IMR-90 (cell line): ENCODE data around the gene TIGIT. TPM values are rescaled to one million over a fixed set of nuclear protein-coding genes. Genes with fewer than 3 reads are reported as not detected.

Source experiments
- ATAC-seq: fragments of 200-7000 bp; cut with Tn5 transposase; 2 replicates; pipeline ENCODE4 v1.9.1; 2020; ENCODE audit warnings: low read depth, mild to moderate bottlenecking, moderate library complexity
- BruUV-seq: library from RNA; stranded (reverse); fragments of 400-500 nt; replicated peaks from 2 replicates; lab custom pipeline; 2021; lab: Mats Ljungman, UMichigan
- CTCF ChIA-PET: fragments of 300-600 bp; formaldehyde crosslinking; extraction: SDS; loops from one replicate; lab custom pipeline; 2021; ENCODE audit warnings: antibody characterized with exemption; lab: Yijun Ruan, JAX
- POLR2A ChIA-PET: fragments of 300-600 bp; sonication (Branson Sonifier 250); formaldehyde crosslinking; loops from one replicate; lab custom pipeline; 2022; ENCODE audit warnings: antibody characterized with exemption; ENCODE audit not compliant: unreplicated experiment; lab: Charles Lee
- DNase-seq: peaks from one replicate; pipeline ENCODE4 v3.0.0; 2013
- H2AFZ ChIP-seq: replicated peaks from 2 replicates; pipeline ENCODE3; 2013; ENCODE audit warnings: low read length, mild to moderate bottlenecking; ENCODE audit not compliant: poor library complexity
- H2AK5ac ChIP-seq: 2 replicates; pipeline ENCODE4 v1.6.1; 2013; ENCODE audit warnings: low read depth, low read length, inconsistent platforms
- H2AK9ac ChIP-seq: replicated peaks from 2 replicates; pipeline ENCODE3; 2013; ENCODE audit warnings: mild to moderate bottlenecking, low read depth, low read length, moderate library complexity; ENCODE audit not compliant: poor library complexity
- H2BK120ac ChIP-seq: 2 replicates; pipeline ENCODE4 v1.6.1; 2013; ENCODE audit warnings: low read depth, low read length, inconsistent platforms
- H2BK15ac ChIP-seq: 3 replicates; pipeline ENCODE4 v1.6.1; 2013; ENCODE audit warnings: low read depth, low read length, inconsistent platforms
- H2BK20ac ChIP-seq: 2 replicates; pipeline ENCODE4 v1.6.1; 2013; ENCODE audit warnings: low read depth, mild to moderate bottlenecking, inconsistent platforms, low read length, moderate library complexity
- H2BK5ac ChIP-seq: 2 replicates; pipeline ENCODE4 v1.6.1; 2013; ENCODE audit warnings: mild to moderate bottlenecking, low read depth, low read length, inconsistent platforms; ENCODE audit not compliant: poor library complexity, severe bottlenecking
- H3K14ac ChIP-seq: replicated peaks from 2 replicates; pipeline ENCODE4 v1.6.1; 2013; ENCODE audit warnings: low read depth, low read length, inconsistent platforms
- H3K18ac ChIP-seq: 2 replicates; pipeline ENCODE4 v1.6.1; 2013; ENCODE audit warnings: low read depth, low read length, control low read depth
- H3K23ac ChIP-seq: 2 replicates; pipeline ENCODE4 v1.6.1; 2013; ENCODE audit warnings: low read depth, low read length, inconsistent platforms
- H3K27ac ChIP-seq: 2 replicates; pipeline ENCODE4 v1.5.1; 2013; ENCODE audit warnings: mild to moderate bottlenecking, control low read depth, low read length; ENCODE audit not compliant: insufficient read depth
- H3K27me3 ChIP-seq: 2 replicates; pipeline ENCODE4 v1.6.1; 2013; ENCODE audit warnings: low read length; ENCODE audit not compliant: control insufficient read depth, insufficient read depth
- H3K36me3 ChIP-seq: 2 replicates; pipeline ENCODE4 v1.6.1; 2013; ENCODE audit warnings: low read length, mixed read lengths; ENCODE audit not compliant: control insufficient read depth, insufficient read depth
- H3K4ac ChIP-seq: 2 replicates; pipeline ENCODE4 v1.6.1; 2013; ENCODE audit warnings: low read depth, low read length, inconsistent platforms
- H3K4me1 ChIP-seq: 2 replicates; pipeline ENCODE4 v1.6.1; 2013; ENCODE audit warnings: low read length, mixed read lengths; ENCODE audit not compliant: control insufficient read depth, insufficient read depth
- H3K4me2 ChIP-seq: 2 replicates; pipeline ENCODE4 v1.6.1; 2013; ENCODE audit warnings: low read depth, mild to moderate bottlenecking, control low read depth, low read length, moderate library complexity
- H3K4me3 ChIP-seq: 2 replicates; pipeline ENCODE4 v1.5.1; 2013; ENCODE audit warnings: low read depth, mild to moderate bottlenecking, control low read depth, low read length, moderate library complexity; ENCODE audit not compliant: insufficient read depth
- H3K56ac ChIP-seq: 2 replicates; pipeline ENCODE4 v1.6.1; 2013; ENCODE audit warnings: low read length, inconsistent platforms; ENCODE audit not compliant: insufficient read depth; ENCODE audit errors: extremely low read depth
- H3K79me1 ChIP-seq, 2 experiments: 2 replicates each; pipeline ENCODE4 v1.6.1; 2013; ENCODE audit warnings: low read length in 2 of 2, inconsistent platforms in 1 of 2, low read depth in 1 of 2
- H3K9ac ChIP-seq: 2 replicates; pipeline ENCODE4 v1.6.1; 2013; ENCODE audit warnings: low read depth, low read length, control low read depth
- H3K9me1 ChIP-seq: 2 replicates; pipeline ENCODE4 v1.6.1; 2013; ENCODE audit warnings: low read length, inconsistent platforms; ENCODE audit not compliant: insufficient read depth
- H3K9me3 ChIP-seq: 2 replicates; pipeline ENCODE4 v1.6.1; 2013; ENCODE audit warnings: low read length; ENCODE audit not compliant: control insufficient read depth, insufficient read depth
- H4K20me1 ChIP-seq: 2 replicates; pipeline ENCODE4 v1.6.1; 2013; ENCODE audit warnings: low read length, inconsistent platforms; ENCODE audit not compliant: insufficient read depth
- H4K5ac ChIP-seq: 2 replicates; pipeline ENCODE4 v1.6.1; 2013; ENCODE audit warnings: mild to moderate bottlenecking, low read depth, low read length, control low read depth
- H4K8ac ChIP-seq, 2 experiments: 2 replicates each; pipeline ENCODE4 v1.6.1; 2013; ENCODE audit warnings: low read depth in 2 of 2, low read length in 2 of 2, control low read depth in 1 of 2, inconsistent platforms in 1 of 2
- H4K91ac ChIP-seq: 2 replicates; pipeline ENCODE4 v1.6.1; 2013; ENCODE audit warnings: low read depth, low read length, inconsistent platforms; ENCODE audit not compliant: insufficient read depth
- BHLHE40 ChIP-seq: fragments of 150-350 bp; IDR thresholded peaks from 2 replicates; pipeline ENCODE4 v1.6.1; 2016; ENCODE audit warnings: mild to moderate bottlenecking, low read depth, low read length
- CHD1 ChIP-seq: IDR thresholded peaks from 2 replicates; pipeline ENCODE4 v1.6.1; 2012; ENCODE audit warnings: low read depth, low read length, improper control_type of control experiment
- FOS ChIP-seq: fragments of 150-350 bp; IDR thresholded peaks from 2 replicates; pipeline ENCODE4 v1.6.1; 2016; ENCODE audit warnings: low read depth, low read length
- MAZ ChIP-seq: IDR thresholded peaks from 2 replicates; pipeline ENCODE4 v1.6.1; 2012; ENCODE audit warnings: low read depth, mild to moderate bottlenecking, low read length, improper control_type of control experiment, moderate library complexity, borderline replicate concordance
- NFE2L2 ChIP-seq: fragments of 150-350 bp; IDR thresholded peaks from 2 replicates; pipeline ENCODE4 v1.6.1; 2016; ENCODE audit warnings: low read depth, mild to moderate bottlenecking, low read length
- RAD21 ChIP-seq: IDR thresholded peaks from 2 replicates; pipeline ENCODE4 v1.6.1; 2012; ENCODE audit warnings: low read length, improper control_type of control experiment
- RCOR1 ChIP-seq: IDR thresholded peaks from 2 replicates; pipeline ENCODE4 v1.6.1; 2012; ENCODE audit warnings: mild to moderate bottlenecking, low read length, improper control_type of control experiment; ENCODE audit not compliant: insufficient replicate concordance
- SMC3 ChIP-seq: fragments of 150-350 bp; IDR thresholded peaks from 2 replicates; pipeline ENCODE4 v1.6.1; 2016; ENCODE audit warnings: low read depth, mild to moderate bottlenecking, antibody characterized with exemption, low read length, moderate library complexity
- USF2 ChIP-seq: fragments of 150-350 bp; IDR thresholded peaks from 2 replicates; pipeline ENCODE4 v1.6.1; 2017; ENCODE audit warnings: mild to moderate bottlenecking, antibody characterized with exemption, low read length, low read depth
- WGBS, 2 experiments: methylation state at CpG; one replicate each; pipeline versions ENCODE4 v1.1.5 to v1.1.7; 2013; ENCODE audit warnings: missing lambda C conversion rate in 2 of 2; ENCODE audit not compliant: insufficient read length in 1 of 2; ENCODE audit errors: extremely low coverage in 2 of 2; 5-methylcytosine and 5-hydroxymethylcytosine counted together
- dilution Hi-C: fragments of 300-500 bp; cut with HindIII; formaldehyde crosslinking; loops from one replicate; pipeline ENCODE4 v1.14.3; 2018; ENCODE audit warnings: low sequenced_read_pairs; ENCODE audit not compliant: unreplicated experiment
- in situ Hi-C: fragments of 300-500 bp; cut with MboI; formaldehyde crosslinking; loops from 3 replicates; pipeline ENCODE4 v1.14.3; 2019; ENCODE audit warnings: low sequenced_read_pairs, inconsistent platforms, mixed read lengths
- intact Hi-C: fragments of 100-400 bp; cut with micrococcal nuclease; formaldehyde crosslinking; loops from 2 replicates; pipeline ENCODE4 v1.10.0; 2022
- polyA plus RNA-seq, 3 experiments: library from polyadenylated mRNA; depleted of rRNA; stranded (reverse); fragments of >200 nt; gene quantifications; 2 replicates each; pipeline ENCODE4 v1.2.3, GENCODE V29; 2012; ENCODE audit warnings: low replicate concordance in 1 of 3
- total RNA-seq: library from RNA; depleted of rRNA; stranded (reverse); fragments of >200 nt; gene quantifications from 2 replicates; pipeline ENCODE4 v1.2.3, GENCODE V29; 2012

The TIGIT gene
- total and polyA plus RNA-seq, 2 of the 4 experiments (the other 2 are of a cell fraction), result not detected

- no peak overlapping the region for H4K8ac ChIP-seq
- H3K23ac ChIP-seq, result no peak overlapping the region
- H4K20me1 ChIP-seq, result no peaks in the 10 kb centered on the region
- H3K27me3 ChIP-seq, result no peaks in the 10 kb centered on the region
- H2BK120ac ChIP-seq, result no peak overlapping the region
- ATAC-seq (no peak), DNase-seq (no peak)
- H2AK5ac ChIP-seq, result no peak overlapping the region
- no peak overlapping the region for H3K14ac ChIP-seq
- H2BK15ac ChIP-seq, result no peak overlapping the region
- H3K36me3 ChIP-seq, result peaks cover 10% of the 10 kb centered on the region
- H3K4ac ChIP-seq, result no peak overlapping the region
- no peak overlapping the region for H2AFZ ChIP-seq
- dilution Hi-C loops (no loop called here), intact Hi-C loops (loop anchor here (10.0 kb wide), 2 partner anchors 179 to 489 kb away; no protein-coding TSS in a partner anchor), in situ Hi-C loops (no loop called here)
- no peak overlapping the region for H3K56ac ChIP-seq
- H3K79me1 ChIP-seq, result no peaks in the 10 kb centered on the region
- no peak for TF ChIP-seq USF2
- no peak for TF ChIP-seq NFE2L2
- no peak for TF ChIP-seq SMC3
- no peak for TF ChIP-seq CHD1
- TF ChIP-seq BHLHE40, result no peak
- TF ChIP-seq RAD21, result no peak
- TF ChIP-seq RCOR1, result no peak
- no peak for TF ChIP-seq FOS
- TF ChIP-seq MAZ, result no peak
- no peaks in the 10 kb centered on the region for H3K9me3 ChIP-seq
- H3K9me1 ChIP-seq, result no peaks in the 10 kb centered on the region
- ChIA-PET CTCF (no interaction called here), POLR2A (no interaction called here)
- no peak overlapping the region for H3K18ac ChIP-seq
- no CpG with 5 or more reads among the region's 4 CpGs for WGBS, 2 experiments
- H3K27ac ChIP-seq, result no peak overlapping the region
- H2AK9ac ChIP-seq, result no peak overlapping the region
- H2BK5ac ChIP-seq, result no peak overlapping the region
- H3K4me2 ChIP-seq, result no peak overlapping the region
- no TSS peak for BruUV-seq
- no peak overlapping the region for H4K5ac ChIP-seq
- no peak overlapping the region for H3K4me3 ChIP-seq
- no peak overlapping the region for H4K91ac ChIP-seq
- no peaks in the 10 kb centered on the region for H3K4me1 ChIP-seq
- no peak overlapping the region for H2BK20ac ChIP-seq
- H3K9ac ChIP-seq, result no peak overlapping the region
Observed at GRCh38 chr3:114333180-114333922, 39.5 kb downstream of the TIGIT start.
